CD4-positive, CD25-positive, alpha-beta regulatory T cell (primary cell): ENCODE data around the gene SPRY4. TPM values are rescaled to one million over a fixed set of nuclear protein-coding genes. Genes with fewer than 3 reads are reported as not detected.

ENCODE experiments used
- polyA plus RNA-seq, 4 donors: library from polyadenylated mRNA; unstranded; fragments of 300-500 nt; fragmentation: Illumina TruSeq; gene quantifications; one replicate each; pipeline ENCODE4 v1.2.3, GENCODE V29; 2021
- total RNA-seq: library from RNA; stranded (reverse); gene quantifications from one replicate; pipeline ENCODE4 v1.2.3, GENCODE V29; 2022

The SPRY4 gene
- total and polyA plus RNA-seq, 5 donors from 2014 or later, result 0.52 TPM; not detected in 4

Other genes with a start within 250 kb of the SPRY4 start
- 109 TPM for gene NDFIP1, start 216.2 kb downstream of the SPRY4 start, total RNA-seq
- gene NDFIP1, start 216.2 kb downstream of the SPRY4 start, polyA plus RNA-seq, result 10 to 100 TPM; 68.2 to 89.3 (median 78.6) TPM